Ectodermal cell (in vitro differentiated cells): ENCODE measurements around the gene TRPM2.

Experiments used
- H3K27ac ChIP-seq: 2 replicates; pipeline ENCODE4 v1.7.0; 2013; ENCODE audit warnings: mild to moderate bottlenecking, low read depth, low read length; ENCODE audit not compliant: insufficient read depth, poor library complexity, severe bottlenecking
- H3K27me3 ChIP-seq: 2 replicates; pipeline ENCODE4 v1.7.0; 2013; ENCODE audit warnings: mild to moderate bottlenecking, low read length; ENCODE audit not compliant: insufficient read depth, control insufficient read depth, poor library complexity, severe bottlenecking
- H3K36me3 ChIP-seq: one replicate; pipeline ENCODE4 v1.7.0; 2013; ENCODE audit warnings: low read length; ENCODE audit not compliant: control insufficient read depth, insufficient read depth
- H3K4me1 ChIP-seq: one replicate; pipeline ENCODE4 v1.7.0; 2013; ENCODE audit warnings: low read length; ENCODE audit not compliant: control insufficient read depth, insufficient read depth
- H3K4me3 ChIP-seq: 2 replicates; pipeline ENCODE4 v1.7.0; 2013; ENCODE audit warnings: low read depth, low read length, control low read depth; ENCODE audit not compliant: insufficient read depth
- H3K9me3 ChIP-seq: 2 replicates; pipeline ENCODE4 v1.7.0; 2013; ENCODE audit warnings: mild to moderate bottlenecking, low read length, moderate library complexity; ENCODE audit not compliant: control insufficient read depth
- WGBS, 2 experiments: methylation state at CpG; one replicate each; pipeline ENCODE4 v1.1.7; 2013; ENCODE audit warnings: missing lambda C conversion rate in 2 of 2; 5-methylcytosine and 5-hydroxymethylcytosine counted together

The TRPM2 gene

DNA sequence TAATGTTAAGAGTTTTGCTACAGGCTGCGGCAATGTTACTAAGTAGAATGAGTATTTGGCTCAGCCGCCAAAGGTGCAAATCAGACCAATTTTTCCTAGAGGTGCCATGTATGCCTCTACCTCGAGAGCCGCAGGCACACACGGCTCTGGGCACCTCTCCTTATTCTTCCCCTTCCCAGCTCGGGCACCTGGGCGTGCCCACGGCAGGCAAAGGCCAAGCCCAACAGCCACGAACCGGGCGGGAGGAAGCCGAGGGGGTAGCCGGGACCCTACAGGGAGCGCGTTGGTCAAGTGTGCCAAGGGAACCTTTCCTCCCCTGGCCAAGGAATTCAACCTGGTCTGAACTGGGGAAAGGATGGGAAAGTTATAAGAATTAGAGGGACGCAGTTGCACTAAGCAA, 132.9 kb downstream of the TRPM2 start:
- no peaks in the 10 kb centered on the region for H3K4me1 ChIP-seq
- H3K27me3 ChIP-seq, result no peaks in the 10 kb centered on the region
- WGBS, 2 experiments, result 94% methylated on average over 15 to 16 of the region's 16 CpGs
- H3K9me3 ChIP-seq, result no peaks in the 10 kb centered on the region
- no peak overlapping the region for H3K4me3 ChIP-seq
- H3K36me3 ChIP-seq, result no peaks in the 10 kb centered on the region
- no peak overlapping the region for H3K27ac ChIP-seq

DNA sequence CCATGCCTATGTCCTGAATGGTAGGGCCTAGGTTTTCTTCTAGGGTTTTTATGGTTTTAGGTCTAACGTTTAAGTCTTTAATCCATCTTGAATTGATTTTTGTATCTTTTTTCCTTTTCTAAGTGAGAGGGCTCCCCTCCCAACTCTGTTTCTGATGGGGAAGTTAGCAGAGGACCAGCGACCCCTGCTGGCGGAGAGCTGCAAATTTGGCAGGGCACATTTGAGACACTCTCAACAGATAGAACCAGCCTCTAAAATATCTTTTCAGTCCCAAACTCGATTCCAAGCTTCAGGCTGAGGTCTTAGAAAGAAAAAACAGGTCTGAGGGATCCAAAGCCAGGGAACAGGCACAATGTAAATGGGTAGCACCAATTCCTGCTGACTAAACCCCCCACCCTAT, 134.4 kb downstream of the TRPM2 start:
- no peaks in the 10 kb centered on the region for H3K4me1 ChIP-seq
- H3K9me3 ChIP-seq, result no peaks in the 10 kb centered on the region
- no peaks in the 10 kb centered on the region for H3K36me3 ChIP-seq
- no peaks in the 10 kb centered on the region for H3K27me3 ChIP-seq
- no peak overlapping the region for H3K27ac ChIP-seq
- no peak overlapping the region for H3K4me3 ChIP-seq
- WGBS, 2 experiments, result 21 to 25% methylated on average over 4 of the region's 4 CpGs

DNA sequence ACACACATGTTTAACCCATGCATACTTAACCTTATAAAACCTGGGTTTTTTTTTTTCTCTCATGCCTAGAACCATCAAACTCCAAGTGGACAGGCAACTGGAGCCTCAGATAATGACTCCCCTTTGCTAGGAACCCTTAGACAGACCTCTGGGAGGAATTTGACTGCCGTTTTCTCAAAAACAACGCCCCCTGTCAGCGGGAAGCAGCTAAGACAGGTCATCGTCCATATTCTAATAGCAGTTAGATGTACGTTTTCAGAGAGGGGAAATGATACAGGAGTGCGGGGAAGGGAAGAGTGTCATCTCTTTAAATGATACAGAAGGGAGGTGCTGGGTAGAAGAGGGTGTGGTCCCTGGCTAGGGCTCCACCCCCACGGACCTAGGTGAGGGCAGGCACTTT, 136.5 kb downstream of the TRPM2 start:
- WGBS, 2 experiments, result 45% methylated on average over 7 of the region's 7 CpGs

DNA sequence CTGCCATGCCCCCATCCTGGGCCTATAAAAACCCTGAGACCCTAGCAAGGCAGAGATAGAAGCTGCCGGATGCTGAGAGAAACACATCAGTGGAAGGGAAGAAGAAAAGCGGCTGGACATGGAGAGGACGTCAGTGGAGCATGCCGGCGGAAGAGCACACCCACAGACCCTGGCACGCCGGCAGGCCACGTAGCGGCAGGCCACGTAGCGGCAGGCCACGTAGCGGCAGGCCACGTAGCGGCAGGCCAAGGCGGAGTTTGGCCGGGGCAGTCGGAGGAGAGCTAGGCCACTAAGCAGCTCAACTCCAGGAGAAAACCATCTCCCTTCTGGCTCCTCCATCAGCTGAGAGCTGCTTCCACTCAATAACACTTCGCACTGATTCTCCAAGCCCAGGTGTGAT, 137.0 kb downstream of the TRPM2 start:
- 94% methylated on average over 19 of the region's 19 CpGs for WGBS, 2 experiments
- H3K9me3 ChIP-seq, result no peaks in the 10 kb centered on the region
- no peaks in the 10 kb centered on the region for H3K36me3 ChIP-seq
- H3K4me3 ChIP-seq, result no peak overlapping the region
- H3K27ac ChIP-seq, result no peak overlapping the region
- H3K4me1 ChIP-seq, result no peaks in the 10 kb centered on the region
- H3K27me3 ChIP-seq, result no peaks in the 10 kb centered on the region

More for the DNA sequence above, 136.5 kb downstream of the TRPM2 start:
- no peaks in the 10 kb centered on the region for H3K9me3 ChIP-seq
- H3K27ac ChIP-seq, result no peak overlapping the region
- H3K4me3 ChIP-seq, result no peak overlapping the region
- no peaks in the 10 kb centered on the region for H3K36me3 ChIP-seq
- no peaks in the 10 kb centered on the region for H3K27me3 ChIP-seq
- H3K4me1 ChIP-seq, result no peaks in the 10 kb centered on the region

DNA sequence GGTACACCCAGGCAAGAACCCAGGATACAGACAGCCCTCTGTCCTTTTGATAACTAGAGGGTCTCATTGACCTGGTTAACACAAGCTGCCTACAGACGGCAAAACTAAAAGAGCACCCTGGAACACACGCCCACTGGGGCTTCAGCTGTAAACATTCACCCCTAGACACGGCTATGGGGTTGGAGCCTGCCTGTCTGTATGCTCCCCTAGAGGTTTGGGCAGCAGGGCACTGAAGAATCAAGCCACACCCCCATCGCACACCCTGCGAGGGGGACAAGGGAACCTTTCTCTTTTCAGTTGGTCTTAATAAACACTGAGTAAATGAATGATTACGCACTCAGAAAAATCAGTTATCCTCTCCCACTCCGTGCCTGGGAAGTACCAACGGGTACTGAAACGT, 137.4 kb downstream of the TRPM2 start:
- Histone ChIP-seq H3K9me3 (no peaks in the 10 kb centered on the region), H3K27ac (no peak overlapping the region), H3K4me1 (no peaks in the 10 kb centered on the region), H3K27me3 (no peaks in the 10 kb centered on the region), H3K4me3 (no peak overlapping the region), H3K36me3 (no peaks in the 10 kb centered on the region)
- WGBS, 2 experiments, result 91 to 95% methylated on average over 9 of the region's 9 CpGs
